GM20000 (cell line): ENCODE measurements around the gene ASB18.

ENCODE experiments used
- DNase-seq: peaks from one replicate; pipeline ENCODE4 v3.0.0; 2012; ENCODE audit warnings: low spot score
- CTCF ChIP-seq: IDR thresholded peaks from 2 replicates; pipeline ENCODE4 v1.5.1; 2012; ENCODE audit warnings: mild to moderate bottlenecking, control low read depth; ENCODE audit errors: extremely low read depth, missing control alignments

Gene ASB18

GRCh38 chr2:236161082-236161462 lies 103.1 kb downstream of the ASB18 start:
- no peak for TF ChIP-seq CTCF

GRCh38 chr2:236160366-236161081 lies 103.7 kb downstream of the ASB18 start:
- no peak for DNase-seq

More at GRCh38 chr2:236161082-236161462, 103.1 kb downstream of the ASB18 start:
- no peak for DNase-seq

GRCh38 chr2:236159778-236160170 lies 104.4 kb downstream of the ASB18 start:
- no peak for TF ChIP-seq CTCF
- DNase-seq: no peak

More at GRCh38 chr2:236160366-236161081, 103.7 kb downstream of the ASB18 start:
- TF ChIP-seq CTCF: no peak

- DNase-seq: no peak
Observed at GRCh38 chr2:236158969-236159777, 105.0 kb downstream of the ASB18 start.

GRCh38 chr2:236157815-236158498 lies 106.2 kb downstream of the ASB18 start:
- no peak for TF ChIP-seq CTCF
- no peak for DNase-seq

More at GRCh38 chr2:236158969-236159777, 105.0 kb downstream of the ASB18 start:
- no peak for TF ChIP-seq CTCF

- no peak for DNase-seq
- TF ChIP-seq CTCF: no peak
Observed at GRCh38 chr2:236157366-236157765, 106.8 kb downstream of the ASB18 start.

GRCh38 chr2:236156860-236157194 lies 107.4 kb downstream of the ASB18 start:
- no peak for TF ChIP-seq CTCF
- no peak for DNase-seq
